K562 (cell line): ENCODE data around the gene TBC1D9. TPM values are rescaled to one million over a fixed set of nuclear protein-coding genes. Genes with fewer than 3 reads are reported as not detected.

Experiments used
- YBX1 ChIP-seq: fragments of 450-650 bp; IDR thresholded peaks from 2 replicates; pipeline ENCODE4 v1.7.1; 2016; ENCODE audit warnings: mild to moderate bottlenecking
- ZFPM2 ChIP-seq: fragments of 250-450 bp; sonication (Bioruptor Pico); IDR thresholded peaks from 2 replicates; pipeline ENCODE4 v1.5.1; 2022; ENCODE audit warnings: mild to moderate bottlenecking
- polyA plus RNA-seq, 8 experiments: library from polyadenylated mRNA; depleted of rRNA in 4 of 8; stranded (reverse) in 5 of 8; unstranded in 3 of 8; fragments of >200 nt; fragmentation: Nextera tagmentation in 2 of 8; fragmentation: Illumina TruSeq in 1 of 8; extraction: Ambion mirVana in 2 of 8; extraction: Trizol in 1 of 8; gene quantifications; 2 replicates each; pipeline versions ENCODE4 v1.2.1 to v1.2.3, GENCODE V29; 2011 to 2014; ENCODE audit warnings: inconsistent platforms in 1 of 8, missing spikeins in 1 of 8
- total RNA-seq, 7 experiments: library from RNA; depleted of rRNA in 6 of 7; stranded (reverse); fragments of >200 nt in 6 of 7; fragmentation: Illumina TruSeq in 2 of 7; extraction: Trizol in 2 of 7; gene quantifications; 2 replicates each; pipeline versions ENCODE4 v1.2.1 to v1.2.3, GENCODE V29; 2011 to 2021; ENCODE audit warnings: low replicate concordance in 1 of 7
- TF ChIP-seq, protein P1 (sequence below): fragments of 450-650 bp; IDR thresholded peaks from 2 replicates; pipeline ENCODE4 v1.6.1; 2014; ENCODE audit warnings: low read depth, mild to moderate bottlenecking, moderate library complexity, borderline replicate concordance
- TF ChIP-seq, protein P2 (sequence below): fragments of 450-650 bp; formaldehyde crosslinking; conservative IDR thresholded peaks from 2 replicates; pipeline ENCODE4 v1.4.0; 2022; ENCODE audit warnings: mild to moderate bottlenecking, missing genetic modification characterization
- TF ChIP-seq, protein P3 (sequence below): fragments of 450-650 bp; IDR thresholded peaks from 2 replicates; pipeline ENCODE4 v1.6.1; 2016; ENCODE audit warnings: antibody characterized with exemption
- TF ChIP-seq, protein P4 (sequence below): sonication (generic); formaldehyde crosslinking; IDR thresholded peaks from 2 replicates; pipeline ENCODE4 v1.8.0; 2022; ENCODE audit warnings: mild to moderate bottlenecking, missing genetic modification reagents

TBC1D9 gene
- total and polyA plus RNA-seq, 9 of the 15 experiments (the other 6 are each of a cell fraction or from before 2014, with no cell fraction given) = 0.13 TPM; not detected in 8

DNA sequence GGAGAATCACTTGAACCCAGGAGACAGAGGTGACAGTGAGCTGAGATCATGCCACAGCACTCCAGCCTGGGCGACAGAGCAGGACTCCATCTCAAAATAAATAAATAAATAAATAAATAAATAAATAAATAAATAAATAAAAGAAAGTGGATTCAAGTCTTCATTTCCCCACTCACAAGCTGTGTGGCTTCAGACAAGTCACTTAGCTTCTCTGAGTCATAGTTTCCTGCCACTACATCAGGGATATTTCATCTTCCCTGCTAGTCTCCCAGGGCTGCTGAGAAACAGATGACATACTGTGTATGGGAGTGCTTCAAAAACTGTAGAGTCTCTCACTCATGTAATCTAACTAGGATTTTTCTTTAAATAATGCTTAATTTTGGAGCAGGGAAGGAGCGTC, 37.2 kb downstream of the TBC1D9 start (continued):
- TF ChIP-seq, protein P1, sequence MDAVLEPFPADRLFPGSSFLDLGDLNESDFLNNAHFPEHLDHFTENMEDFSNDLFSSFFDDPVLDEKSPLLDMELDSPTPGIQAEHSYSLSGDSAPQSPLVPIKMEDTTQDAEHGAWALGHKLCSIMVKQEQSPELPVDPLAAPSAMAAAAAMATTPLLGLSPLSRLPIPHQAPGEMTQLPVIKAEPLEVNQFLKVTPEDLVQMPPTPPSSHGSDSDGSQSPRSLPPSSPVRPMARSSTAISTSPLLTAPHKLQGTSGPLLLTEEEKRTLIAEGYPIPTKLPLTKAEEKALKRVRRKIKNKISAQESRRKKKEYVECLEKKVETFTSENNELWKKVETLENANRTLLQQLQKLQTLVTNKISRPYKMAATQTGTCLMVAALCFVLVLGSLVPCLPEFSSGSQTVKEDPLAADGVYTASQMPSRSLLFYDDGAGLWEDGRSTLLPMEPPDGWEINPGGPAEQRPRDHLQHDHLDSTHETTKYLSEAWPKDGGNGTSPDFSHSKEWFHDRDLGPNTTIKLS = no peak
- TF ChIP-seq, protein P2, sequence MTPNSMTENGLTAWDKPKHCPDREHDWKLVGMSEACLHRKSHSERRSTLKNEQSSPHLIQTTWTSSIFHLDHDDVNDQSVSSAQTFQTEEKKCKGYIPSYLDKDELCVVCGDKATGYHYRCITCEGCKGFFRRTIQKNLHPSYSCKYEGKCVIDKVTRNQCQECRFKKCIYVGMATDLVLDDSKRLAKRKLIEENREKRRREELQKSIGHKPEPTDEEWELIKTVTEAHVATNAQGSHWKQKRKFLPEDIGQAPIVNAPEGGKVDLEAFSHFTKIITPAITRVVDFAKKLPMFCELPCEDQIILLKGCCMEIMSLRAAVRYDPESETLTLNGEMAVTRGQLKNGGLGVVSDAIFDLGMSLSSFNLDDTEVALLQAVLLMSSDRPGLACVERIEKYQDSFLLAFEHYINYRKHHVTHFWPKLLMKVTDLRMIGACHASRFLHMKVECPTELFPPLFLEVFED (CRISPR knock-in tag) = no peak
- TF ChIP-seq, protein P3, sequence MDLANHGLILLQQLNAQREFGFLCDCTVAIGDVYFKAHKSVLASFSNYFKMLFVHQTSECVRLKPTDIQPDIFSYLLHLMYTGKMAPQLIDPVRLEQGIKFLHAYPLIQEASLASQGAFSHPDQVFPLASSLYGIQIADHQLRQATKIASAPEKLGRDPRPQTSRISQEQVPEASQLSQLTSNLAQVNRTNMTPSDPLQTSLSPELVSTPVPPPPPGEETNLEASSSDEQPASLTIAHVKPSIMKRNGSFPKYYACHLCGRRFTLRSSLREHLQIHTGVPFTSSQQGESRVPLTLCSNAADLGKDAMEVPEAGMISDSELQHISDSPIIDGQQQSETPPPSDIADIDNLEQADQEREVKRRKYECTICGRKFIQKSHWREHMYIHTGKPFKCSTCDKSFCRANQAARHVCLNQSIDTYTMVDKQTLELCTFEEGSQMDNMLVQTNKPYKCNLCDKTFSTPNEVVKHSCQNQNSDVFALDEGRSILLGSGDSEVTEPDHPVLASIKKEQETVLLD = no peak
- TF ChIP-seq, protein P4, sequence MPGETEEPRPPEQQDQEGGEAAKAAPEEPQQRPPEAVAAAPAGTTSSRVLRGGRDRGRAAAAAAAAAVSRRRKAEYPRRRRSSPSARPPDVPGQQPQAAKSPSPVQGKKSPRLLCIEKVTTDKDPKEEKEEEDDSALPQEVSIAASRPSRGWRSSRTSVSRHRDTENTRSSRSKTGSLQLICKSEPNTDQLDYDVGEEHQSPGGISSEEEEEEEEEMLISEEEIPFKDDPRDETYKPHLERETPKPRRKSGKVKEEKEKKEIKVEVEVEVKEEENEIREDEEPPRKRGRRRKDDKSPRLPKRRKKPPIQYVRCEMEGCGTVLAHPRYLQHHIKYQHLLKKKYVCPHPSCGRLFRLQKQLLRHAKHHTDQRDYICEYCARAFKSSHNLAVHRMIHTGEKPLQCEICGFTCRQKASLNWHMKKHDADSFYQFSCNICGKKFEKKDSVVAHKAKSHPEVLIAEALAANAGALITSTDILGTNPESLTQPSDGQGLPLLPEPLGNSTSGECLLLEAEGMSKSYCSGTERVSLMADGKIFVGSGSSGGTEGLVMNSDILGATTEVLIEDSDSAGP (CRISPR knock-in tag) = no peak
- no peak for TF ChIP-seq YBX1
- no peak for TF ChIP-seq ZFPM2
